HG03066 (cell line): ENCODE measurements around the gene DRGX.

Source experiments
- ATAC-seq: cut with Tn5 transposase; IDR thresholded peaks from one replicate; pipeline ENCODE4 v1.9.1; 2021; ENCODE audit warnings: low read depth; ENCODE audit not compliant: unreplicated experiment

The DRGX gene

GRCh38 chr10:49323896-49324270 is 72.0 kb downstream of the DRGX start:
- ATAC-seq: no peak

GRCh38 chr10:49323171-49323895 is 72.6 kb downstream of the DRGX start:
- no peak for ATAC-seq

GRCh38 chr10:49322371-49323170 is 73.3 kb downstream of the DRGX start:
- ATAC-seq: no peak

DNA sequence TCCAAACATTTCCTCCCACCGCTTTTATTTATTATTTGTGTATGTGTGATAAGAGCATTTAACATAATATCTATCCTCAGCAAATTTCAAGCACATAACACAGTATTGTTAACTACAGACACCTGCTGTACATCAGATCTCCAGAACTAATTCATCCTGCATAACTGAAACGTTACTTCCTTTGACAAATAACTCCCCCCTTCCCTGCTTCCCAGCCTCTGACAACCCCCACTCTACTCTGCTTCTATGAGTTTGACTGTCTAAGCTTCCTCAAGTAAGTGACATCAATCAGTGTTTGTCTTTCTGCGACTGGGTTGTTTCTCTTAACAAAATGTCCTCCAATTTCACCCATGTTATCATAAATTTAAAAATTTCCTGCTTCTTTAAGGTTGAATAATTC is 74.9 kb downstream of the DRGX start:
- ATAC-seq: no peak

DNA sequence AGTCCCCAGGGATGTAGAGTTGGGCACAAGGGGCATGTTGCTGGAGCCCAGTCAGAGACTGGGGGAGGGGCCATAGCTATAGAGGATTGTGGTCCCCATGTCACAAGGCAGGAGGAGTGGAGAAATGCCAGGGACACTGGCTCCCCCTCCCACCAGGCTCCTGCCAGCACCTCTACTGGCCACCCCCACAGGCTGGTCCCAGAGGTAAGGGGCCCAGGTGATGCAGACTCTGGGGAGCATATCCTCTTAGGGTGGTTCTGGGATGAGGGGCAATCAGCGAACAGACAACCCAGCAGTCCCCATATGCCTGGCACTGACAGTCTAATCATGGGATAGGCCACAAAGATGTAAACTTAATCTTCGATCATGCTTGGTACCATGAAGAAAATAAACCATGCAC is 75.7 kb downstream of the DRGX start:
- ATAC-seq: no peak

- ATAC-seq: no peak
Measured at GRCh38 chr10:49319206-49319605, 76.7 kb downstream of the DRGX start.

- no peak for ATAC-seq
Measured at GRCh38 chr10:49318755-49319154, 77.1 kb downstream of the DRGX start.

- ATAC-seq: no peak
Measured at GRCh38 chr10:49318028-49318427, 77.9 kb downstream of the DRGX start.

- ATAC-seq: no peak
Measured at GRCh38 chr10:49314806-49315205, 81.1 kb downstream of the DRGX start.
